Fibroblast of lung (primary cell): ENCODE results near the gene GOLGA3. TPM values are rescaled to one million over a fixed set of nuclear protein-coding genes. Genes with fewer than 3 reads are reported as not detected.

Source experiments
- DNase-seq, 2 donors: peaks; one replicate each; pipeline versions ENCODE4 v3.0.0 to v3.0.0-alpha.2; 2010; ENCODE audit warnings: low read depth in 2 of 2
- H2AFZ ChIP-seq: 2 replicates; pipeline ENCODE4 v1.5.1; 2012; ENCODE audit warnings: low read length, control low read depth, inconsistent platforms
- H3K27ac ChIP-seq: 2 replicates; pipeline ENCODE4 v1.5.1; 2011; ENCODE audit warnings: low read length, control low read depth; ENCODE audit not compliant: insufficient read depth
- H3K27me3 ChIP-seq: 2 replicates; pipeline ENCODE4 v1.5.1; 2011; ENCODE audit warnings: mild to moderate bottlenecking, low read length; ENCODE audit not compliant: control insufficient read depth, insufficient read depth
- H3K36me3 ChIP-seq: 2 replicates; pipeline ENCODE4 v1.5.1; 2011; ENCODE audit warnings: low read length; ENCODE audit not compliant: control insufficient read depth, insufficient read depth
- H3K4me1 ChIP-seq: 2 replicates; pipeline ENCODE4 v1.5.1; 2011; ENCODE audit warnings: low read length; ENCODE audit not compliant: control insufficient read depth, insufficient read depth; ENCODE audit errors: extremely low read depth
- H3K4me2 ChIP-seq: 2 replicates; pipeline ENCODE4 v1.5.1; 2011; ENCODE audit warnings: low read length, control low read depth; ENCODE audit not compliant: insufficient read depth; ENCODE audit errors: extremely low read depth
- H3K4me3 ChIP-seq, 4 experiments: fragments of 200-600 bp in 1 of 4; sonication (generic) in 1 of 4; replicated peaks in 1 of 4; 2 replicates each; pipeline ENCODE4 v1.5.1; 2011 to 2016; ENCODE audit warnings: low read length in 4 of 4, low read depth in 3 of 4, mild to moderate bottlenecking in 3 of 4, control low read depth in 2 of 4, inconsistent platforms in 1 of 4, mixed read lengths in 1 of 4; ENCODE audit not compliant: insufficient read depth in 1 of 4; ENCODE audit errors: control extremely low read depth in 1 of 4
- H3K79me2 ChIP-seq: 2 replicates; pipeline ENCODE4 v1.5.1; 2012; ENCODE audit warnings: mild to moderate bottlenecking, low read length, inconsistent platforms; ENCODE audit not compliant: control insufficient read depth, insufficient read depth
- H3K9ac ChIP-seq: 2 replicates; pipeline ENCODE4 v1.5.1; 2011; ENCODE audit warnings: mild to moderate bottlenecking, low read length, control low read depth; ENCODE audit not compliant: insufficient read depth
- H3K9me3 ChIP-seq: 2 replicates; pipeline ENCODE4 v1.5.1; 2012; ENCODE audit warnings: low read depth, low read length; ENCODE audit not compliant: control insufficient read depth, insufficient read depth
- H4K20me1 ChIP-seq: 2 replicates; pipeline ENCODE4 v1.5.1; 2011; ENCODE audit warnings: low read length; ENCODE audit not compliant: control insufficient read depth, insufficient read depth; ENCODE audit errors: extremely low read depth
- EZH2 ChIP-seq: IDR thresholded peaks from 2 replicates; pipeline ENCODE4 v1.5.1; 2012; ENCODE audit warnings: low read length, control low read depth, mild to moderate bottlenecking; ENCODE audit errors: missing control alignments
- polyA plus RNA-seq, 2 donors: library from polyadenylated mRNA; depleted of rRNA in 1 of 2; stranded (reverse) in 1 of 2; unstranded in 1 of 2; fragments of >200 nt; gene quantifications; 2 replicates each; pipeline ENCODE4 v1.2.1, GENCODE V29; 2011 to 2012; ENCODE audit warnings: missing spikeins in 1 of 2
- total RNA-seq: library from RNA; depleted of rRNA; stranded (reverse); fragments of >200 nt; gene quantifications from 2 replicates; pipeline ENCODE4 v1.2.1, GENCODE V29; 2014
- TF ChIP-seq, protein P1 (sequence below), 2 donors: IDR thresholded peaks in 1 of 2; conservative IDR thresholded peaks in 1 of 2; 1 replicate in 1 of 2; 2 replicates in 1 of 2; pipeline ENCODE4 v1.5.1; 2011 to 2012; ENCODE audit warnings: low read length in 2 of 2, control low read depth in 1 of 2, inconsistent platforms in 1 of 2, low read depth in 1 of 2, mild to moderate bottlenecking in 1 of 2

The GOLGA3 gene
- total and polyA plus RNA-seq, 2 donors (not counting 1 experiment from before 2014, with no cell fraction given), result 28.3 to 133 TPM

DNA sequence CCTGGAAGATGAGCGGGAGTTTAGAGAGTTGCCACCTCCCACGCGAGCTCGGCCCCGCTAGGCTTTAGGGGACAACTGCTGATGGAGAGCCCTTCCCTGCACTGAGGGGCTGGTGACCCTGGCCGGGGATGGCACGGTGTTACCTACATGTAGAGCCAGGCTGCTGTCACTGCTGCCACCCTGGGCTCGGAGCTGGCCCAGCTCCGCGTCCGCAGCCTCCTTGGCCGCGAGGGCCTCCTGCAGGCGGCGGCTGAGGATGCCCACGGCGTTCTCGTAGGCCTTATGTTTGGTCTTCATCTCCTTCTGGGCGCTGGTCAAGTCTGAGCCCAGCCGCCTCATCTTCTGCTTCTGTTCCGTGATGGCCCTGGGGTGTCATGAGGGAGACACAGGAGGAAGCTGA, 42.5 kb downstream of the GOLGA3 start:
- H4K20me1 ChIP-seq, result no peaks in the 10 kb centered on the region
- peaks cover 44% of the 10 kb centered on the region for H3K36me3 ChIP-seq

DNA sequence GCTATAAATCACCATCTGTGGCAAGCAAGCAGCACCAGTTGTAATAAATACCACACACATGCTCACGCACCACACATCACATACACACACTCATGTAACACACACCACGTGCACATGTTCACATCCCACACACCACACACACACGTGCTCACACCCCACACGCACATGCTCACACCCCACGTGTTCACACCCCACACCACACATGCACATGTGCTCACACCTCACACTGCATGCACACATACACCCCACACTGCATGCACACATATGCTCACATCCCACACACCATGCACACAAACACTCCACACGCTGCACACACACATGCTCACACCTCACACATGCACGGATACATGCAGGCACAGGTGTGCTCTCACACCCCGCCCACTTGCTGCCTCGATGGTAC, 44.1 kb downstream of the GOLGA3 start:
- no peak overlapping the region for H3K27ac ChIP-seq
- H3K4me1 ChIP-seq, result peaks cover 2% of the 10 kb centered on the region
- H4K20me1 ChIP-seq, result no peaks in the 10 kb centered on the region
- no peak overlapping the region for H3K9ac ChIP-seq
- peaks cover 58% of the 10 kb centered on the region for H3K36me3 ChIP-seq
- no peak overlapping the region for H2AFZ ChIP-seq
- no peaks in the 10 kb centered on the region for H3K27me3 ChIP-seq
- no peak for DNase-seq
- TF ChIP-seq, protein P1, sequence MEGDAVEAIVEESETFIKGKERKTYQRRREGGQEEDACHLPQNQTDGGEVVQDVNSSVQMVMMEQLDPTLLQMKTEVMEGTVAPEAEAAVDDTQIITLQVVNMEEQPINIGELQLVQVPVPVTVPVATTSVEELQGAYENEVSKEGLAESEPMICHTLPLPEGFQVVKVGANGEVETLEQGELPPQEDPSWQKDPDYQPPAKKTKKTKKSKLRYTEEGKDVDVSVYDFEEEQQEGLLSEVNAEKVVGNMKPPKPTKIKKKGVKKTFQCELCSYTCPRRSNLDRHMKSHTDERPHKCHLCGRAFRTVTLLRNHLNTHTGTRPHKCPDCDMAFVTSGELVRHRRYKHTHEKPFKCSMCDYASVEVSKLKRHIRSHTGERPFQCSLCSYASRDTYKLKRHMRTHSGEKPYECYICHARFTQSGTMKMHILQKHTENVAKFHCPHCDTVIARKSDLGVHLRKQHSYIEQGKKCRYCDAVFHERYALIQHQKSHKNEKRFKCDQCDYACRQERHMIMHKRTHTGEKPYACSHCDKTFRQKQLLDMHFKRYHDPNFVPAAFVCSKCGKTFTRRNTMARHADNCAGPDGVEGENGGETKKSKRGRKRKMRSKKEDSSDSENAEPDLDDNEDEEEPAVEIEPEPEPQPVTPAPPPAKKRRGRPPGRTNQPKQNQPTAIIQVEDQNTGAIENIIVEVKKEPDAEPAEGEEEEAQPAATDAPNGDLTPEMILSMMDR (conservative IDR thresholded peaks at IDR 0.05 in 1 of 2, IDR thresholded peaks at IDR 0.05 in 1 of 2; ENCODE audit: low read depth in 1 of 2, low read length in 2 of 2), result no peak
- TF ChIP-seq EZH2, result no peak
- no peaks in the 10 kb centered on the region for H3K9me3 ChIP-seq
- H3K4me3 ChIP-seq, result no peak overlapping the region
- peaks cover 16% of the 10 kb centered on the region for H3K79me2 ChIP-seq
- no peak overlapping the region for H3K4me2 ChIP-seq

More for the DNA sequence above, 42.5 kb downstream of the GOLGA3 start:
- Histone ChIP-seq H3K9ac (no peak overlapping the region), H3K4me2 (no peak overlapping the region), H3K9me3 (no peaks in the 10 kb centered on the region), H3K27ac (no peak overlapping the region), H3K79me2 (peaks cover 9% of the 10 kb centered on the region), H2AFZ (no peak overlapping the region), H3K4me3 (no peak overlapping the region), H3K27me3 (no peaks in the 10 kb centered on the region), H3K4me1 (peaks cover 2% of the 10 kb centered on the region)
- DNase-seq, result no peak
- TF ChIP-seq EZH2, result no peak
- TF ChIP-seq, protein P1 (conservative IDR thresholded peaks at IDR 0.05 in 1 of 2, IDR thresholded peaks at IDR 0.05 in 1 of 2; ENCODE audit: low read depth in 1 of 2, low read length in 2 of 2), result no peak

DNA sequence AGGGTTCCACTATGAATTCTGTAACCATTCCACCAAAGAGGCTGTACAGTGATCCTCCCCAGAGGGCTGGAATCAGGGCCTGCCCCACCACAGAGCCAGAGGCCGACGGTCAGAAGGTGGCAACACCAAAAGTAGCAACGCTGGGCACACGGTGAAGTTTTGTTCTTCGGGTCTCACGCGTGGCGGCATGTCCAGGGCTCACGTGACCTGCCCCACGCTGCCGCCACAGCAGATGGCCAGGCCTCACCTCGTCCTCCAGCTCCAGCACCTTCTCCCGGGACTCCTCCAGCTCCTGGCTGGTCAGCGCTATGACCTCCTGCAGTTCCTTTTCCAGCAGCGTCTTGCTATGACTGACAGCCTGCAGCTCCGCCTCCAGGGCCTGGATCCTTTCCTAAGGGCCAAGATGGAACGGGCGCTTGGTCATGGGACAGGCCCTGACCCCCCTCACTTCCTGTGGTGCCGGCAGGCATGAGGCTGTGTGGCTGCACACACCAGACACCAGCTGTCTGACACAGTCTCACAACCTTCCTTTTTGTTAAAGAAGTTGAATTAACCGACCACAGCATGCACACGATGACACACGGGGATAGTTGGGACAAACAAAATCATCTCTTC, 44.6 kb downstream of the GOLGA3 start:
- Histone ChIP-seq H3K4me1 (peaks cover 2% of the 10 kb centered on the region), H3K4me2 (no peak overlapping the region), H3K27me3 (no peaks in the 10 kb centered on the region), H3K27ac (no peak overlapping the region), H3K4me3 (no peak overlapping the region), H3K36me3 (peaks cover 54% of the 10 kb centered on the region), H3K9ac (no peak overlapping the region), H3K9me3 (no peaks in the 10 kb centered on the region), H3K79me2 (peaks cover 16% of the 10 kb centered on the region), H2AFZ (no peak overlapping the region), H4K20me1 (no peaks in the 10 kb centered on the region)
- no peak for TF ChIP-seq EZH2
- TF ChIP-seq, protein P1 (conservative IDR thresholded peaks at IDR 0.05 in 1 of 2, IDR thresholded peaks at IDR 0.05 in 1 of 2; ENCODE audit: low read depth in 1 of 2, low read length in 2 of 2), result no peak
- no peak for DNase-seq
